ENCODE data around the gene TMEM94.
A peak's percentile ranks its signal among the peaks of the same experiment; 100 is the strongest.

Gene TMEM94

DNA sequence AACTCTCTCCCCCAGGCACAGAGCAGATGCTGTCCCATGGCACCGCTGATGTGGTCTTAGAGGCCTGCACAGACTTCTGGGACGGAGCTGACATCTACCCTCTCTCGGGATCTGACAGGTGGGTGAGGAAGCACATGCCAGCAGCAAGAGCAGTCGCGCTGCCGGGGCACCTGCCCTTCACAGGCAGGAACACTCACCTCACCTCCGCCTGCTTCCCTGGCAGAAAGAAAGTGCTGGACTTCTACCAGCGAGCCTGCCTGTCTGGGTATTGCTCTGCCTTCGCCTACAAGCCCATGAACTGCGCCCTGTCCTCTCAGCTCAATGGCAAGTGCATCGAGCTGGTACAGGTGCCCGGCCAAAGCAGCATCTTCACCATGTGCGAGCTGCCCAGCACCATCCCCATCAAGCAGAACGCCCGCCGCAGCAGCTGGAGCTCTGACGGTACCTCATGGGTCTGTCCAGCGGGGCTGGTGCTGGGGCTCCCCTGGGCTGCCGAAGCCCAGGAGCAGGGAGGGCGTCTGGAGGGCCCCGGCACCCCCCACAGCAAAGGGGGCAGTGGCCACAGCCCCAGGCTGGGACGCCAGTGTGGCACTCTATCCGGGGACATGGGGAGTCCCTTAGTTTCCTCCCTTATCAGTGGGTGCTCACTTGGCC, 37.2 kb downstream of the TMEM94 start:
- no peak overlapping the region for H3K4me2 ChIP-seq (ENCODE audit: insufficient read depth, low read length, poor library complexity, severe bottlenecking)
- peak overlapping the region; percentile 34 for H3K23ac ChIP-seq (ENCODE audit: low read depth, low read length, poor library complexity)
- peak overlapping the region; percentile 44 for H3K9ac ChIP-seq (ENCODE audit: low read depth, low read length, poor library complexity)
- H3K18ac ChIP-seq (ENCODE audit: low read length) = no peak overlapping the region
- no peak overlapping the region for H2AFZ ChIP-seq (ENCODE audit: low read length)
- peak overlapping the region; percentile 39 for H2BK5ac ChIP-seq (ENCODE audit: low read length)
- H3K4me1 ChIP-seq (ENCODE audit: control insufficient read depth in 2 of 2, insufficient read depth in 1 of 2, low read depth in 1 of 2, low read length in 2 of 2) = no peaks in the 10 kb centered on the region
- no peak overlapping the region for H2BK120ac ChIP-seq (ENCODE audit: low read depth, low read length)
- no peak overlapping the region for H3K14ac ChIP-seq (ENCODE audit: low read length)
- H3K4me3 ChIP-seq (ENCODE audit: low read length in 2 of 2) = no peak overlapping the region
- no peak for DNase-seq (ENCODE audit: low spot score)
- H3K27ac ChIP-seq (replicated peaks; ENCODE audit: low read length) = no peak overlapping the region
- H3K36me3 ChIP-seq (replicated peaks in 1 of 2; ENCODE audit: control insufficient read depth in 2 of 2, insufficient read depth in 2 of 2, low read length in 2 of 2) = peaks cover 53 to 84% of the 10 kb centered on the region in 2 donors
- no peak overlapping the region for H4K91ac ChIP-seq (ENCODE audit: low read depth, low read length, poor library complexity)
- no peaks in the 10 kb centered on the region for H3K9me3 ChIP-seq (replicated peaks in 1 of 2; ENCODE audit: control insufficient read depth in 2 of 2, insufficient read depth in 1 of 2, low read depth in 1 of 2, low read length in 2 of 2)
- peak overlapping the region; percentile 92 for H4K8ac ChIP-seq (ENCODE audit: low read depth, low read length)
- peaks cover 4% of the 10 kb centered on the region for H3K79me1 ChIP-seq (ENCODE audit: low read depth, low read length)
- WGBS, 2 donors (ENCODE audit: extremely low coverage in 2 of 2, insufficient read length in 2 of 2, insufficient replicate concordance in 1 of 2) = no CpG with 5 or more reads among the region's 23 CpGs
- H2BK12ac ChIP-seq (ENCODE audit: low read length) = peak overlapping the region; percentile 41
- H2AK5ac ChIP-seq (ENCODE audit: low read depth, low read length) = peak overlapping the region; percentile 43
- H3K27me3 ChIP-seq (ENCODE audit: control insufficient read depth in 3 of 3, insufficient read depth in 3 of 3, low read depth in 1 of 3, low read length in 3 of 3) = no peaks in the 10 kb centered on the region
- H3K4ac ChIP-seq (ENCODE audit: low read length) = no peak overlapping the region
- no peak overlapping the region for H2BK15ac ChIP-seq (ENCODE audit: low read length)

DNA sequence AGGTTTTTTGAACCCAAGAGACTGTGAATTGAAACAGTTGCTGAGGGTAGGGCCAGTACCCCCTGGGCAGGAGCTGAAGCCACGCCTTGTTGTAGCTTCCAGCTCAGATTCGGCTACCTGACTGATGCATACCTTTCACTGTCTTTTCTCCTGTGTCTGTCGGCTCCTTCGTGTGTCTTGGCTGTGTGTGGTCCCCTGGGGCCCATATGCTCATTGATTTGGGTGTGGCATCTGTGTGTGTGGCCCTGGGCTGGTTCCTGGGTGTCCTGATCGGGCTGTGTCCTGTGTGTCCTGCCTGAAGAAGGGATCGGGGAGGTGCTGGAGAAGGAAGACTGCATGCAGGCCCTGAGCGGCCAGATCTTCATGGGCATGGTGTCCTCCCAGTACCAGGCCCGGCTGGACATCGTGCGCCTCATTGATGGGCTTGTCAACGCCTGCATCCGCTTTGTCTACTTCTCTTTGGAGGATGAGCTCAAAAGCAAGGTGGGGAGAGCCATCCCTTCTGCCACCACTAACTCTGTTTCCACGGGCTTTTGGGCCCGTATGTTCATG, 38.0 kb downstream of the TMEM94 start:
- Histone ChIP-seq H2AK5ac (ENCODE audit: low read depth, low read length) (no peak overlapping the region), H3K4me2 (ENCODE audit: insufficient read depth, low read length, poor library complexity, severe bottlenecking) (no peak overlapping the region), H3K27me3 (ENCODE audit: control insufficient read depth in 3 of 3, insufficient read depth in 3 of 3, low read depth in 1 of 3, low read length in 3 of 3) (no peaks in the 10 kb centered on the region), H3K9ac (ENCODE audit: low read depth, low read length, poor library complexity) (peak overlapping the region; percentile 24), H3K18ac (ENCODE audit: low read length) (no peak overlapping the region), H2BK120ac (ENCODE audit: low read depth, low read length) (no peak overlapping the region), H3K4me3 (ENCODE audit: low read length in 2 of 2) (no peak overlapping the region), H3K9me3 (replicated peaks in 1 of 2; ENCODE audit: control insufficient read depth in 2 of 2, insufficient read depth in 1 of 2, low read depth in 1 of 2, low read length in 2 of 2) (peaks cover 0 to 2% of the 10 kb centered on the region in 2 donors), H3K4me1 (ENCODE audit: control insufficient read depth in 2 of 2, insufficient read depth in 1 of 2, low read depth in 1 of 2, low read length in 2 of 2) (no peaks in the 10 kb centered on the region), H3K79me1 (ENCODE audit: low read depth, low read length) (peaks cover 4% of the 10 kb centered on the region), H2AFZ (ENCODE audit: low read length) (no peak overlapping the region), H3K36me3 (replicated peaks in 1 of 2; ENCODE audit: control insufficient read depth in 2 of 2, insufficient read depth in 2 of 2, low read length in 2 of 2) (peaks cover 59 to 92% of the 10 kb centered on the region in 2 donors), H3K14ac (ENCODE audit: low read length) (no peak overlapping the region), H4K91ac (ENCODE audit: low read depth, low read length, poor library complexity) (no peak overlapping the region), H2BK5ac (ENCODE audit: low read length) (no peak overlapping the region), H4K8ac (ENCODE audit: low read depth, low read length) (no peak overlapping the region), H2BK12ac (ENCODE audit: low read length) (no peak overlapping the region), H2BK15ac (ENCODE audit: low read length) (no peak overlapping the region), H3K27ac (replicated peaks; ENCODE audit: low read length) (no peak overlapping the region), H3K23ac (ENCODE audit: low read depth, low read length, poor library complexity) (no peak overlapping the region), H3K4ac (ENCODE audit: low read length) (no peak overlapping the region)
- no CpG with 5 or more reads among the region's 14 CpGs for WGBS, 2 donors (ENCODE audit: extremely low coverage in 2 of 2, insufficient read length in 2 of 2, insufficient replicate concordance in 1 of 2)
- DNase-seq (ENCODE audit: low spot score) = no peak

- H3K27me3 ChIP-seq (ENCODE audit: control insufficient read depth in 3 of 3, insufficient read depth in 3 of 3, low read depth in 1 of 3, low read length in 3 of 3) = no peaks in the 10 kb centered on the region
- WGBS, 2 donors (ENCODE audit: extremely low coverage in 2 of 2, insufficient read length in 2 of 2, insufficient replicate concordance in 1 of 2) = no CpG with 5 or more reads among the region's 11 CpGs
- peaks cover 0 to 2% of the 10 kb centered on the region in 2 donors for H3K9me3 ChIP-seq (replicated peaks in 1 of 2; ENCODE audit: control insufficient read depth in 2 of 2, insufficient read depth in 1 of 2, low read depth in 1 of 2, low read length in 2 of 2)
- H3K4ac ChIP-seq (ENCODE audit: low read length) = peak overlapping the region; percentile 53
- H3K9ac ChIP-seq (ENCODE audit: low read depth, low read length, poor library complexity) = peak overlapping the region; percentile 60
- peak overlapping the region; percentile 30 for H4K91ac ChIP-seq (ENCODE audit: low read depth, low read length, poor library complexity)
- DNase-seq (ENCODE audit: low spot score) = no peak
- H2BK5ac ChIP-seq (ENCODE audit: low read length) = peak overlapping the region; percentile 53
- H4K8ac ChIP-seq (ENCODE audit: low read depth, low read length) = no peak overlapping the region
- H3K79me1 ChIP-seq (ENCODE audit: low read depth, low read length) = peaks cover 4% of the 10 kb centered on the region
- H3K23ac ChIP-seq (ENCODE audit: low read depth, low read length, poor library complexity) = no peak overlapping the region
- H3K18ac ChIP-seq (ENCODE audit: low read length) = no peak overlapping the region
- no peak overlapping the region for H2BK12ac ChIP-seq (ENCODE audit: low read length)
- H3K4me3 ChIP-seq (ENCODE audit: low read length in 2 of 2) = no peak overlapping the region
- no peak overlapping the region for H3K27ac ChIP-seq (replicated peaks; ENCODE audit: low read length)
- no peaks in the 10 kb centered on the region for H3K4me1 ChIP-seq (ENCODE audit: control insufficient read depth in 2 of 2, insufficient read depth in 1 of 2, low read depth in 1 of 2, low read length in 2 of 2)
- peak overlapping the region; percentile 56 for H3K14ac ChIP-seq (ENCODE audit: low read length)
- no peak overlapping the region for H2BK120ac ChIP-seq (ENCODE audit: low read depth, low read length)
- no peak overlapping the region for H2BK15ac ChIP-seq (ENCODE audit: low read length)
- H3K4me2 ChIP-seq (ENCODE audit: insufficient read depth, low read length, poor library complexity, severe bottlenecking) = no peak overlapping the region
- H2AFZ ChIP-seq (ENCODE audit: low read length) = no peak overlapping the region
- no peak overlapping the region for H2AK5ac ChIP-seq (ENCODE audit: low read depth, low read length)
- peaks cover 66 to 98% of the 10 kb centered on the region in 2 donors for H3K36me3 ChIP-seq (replicated peaks in 1 of 2; ENCODE audit: control insufficient read depth in 2 of 2, insufficient read depth in 2 of 2, low read length in 2 of 2)
These were observed 39.6 kb downstream of the TMEM94 start for GRCh38 chr17:75496005-75496404.

DNA sequence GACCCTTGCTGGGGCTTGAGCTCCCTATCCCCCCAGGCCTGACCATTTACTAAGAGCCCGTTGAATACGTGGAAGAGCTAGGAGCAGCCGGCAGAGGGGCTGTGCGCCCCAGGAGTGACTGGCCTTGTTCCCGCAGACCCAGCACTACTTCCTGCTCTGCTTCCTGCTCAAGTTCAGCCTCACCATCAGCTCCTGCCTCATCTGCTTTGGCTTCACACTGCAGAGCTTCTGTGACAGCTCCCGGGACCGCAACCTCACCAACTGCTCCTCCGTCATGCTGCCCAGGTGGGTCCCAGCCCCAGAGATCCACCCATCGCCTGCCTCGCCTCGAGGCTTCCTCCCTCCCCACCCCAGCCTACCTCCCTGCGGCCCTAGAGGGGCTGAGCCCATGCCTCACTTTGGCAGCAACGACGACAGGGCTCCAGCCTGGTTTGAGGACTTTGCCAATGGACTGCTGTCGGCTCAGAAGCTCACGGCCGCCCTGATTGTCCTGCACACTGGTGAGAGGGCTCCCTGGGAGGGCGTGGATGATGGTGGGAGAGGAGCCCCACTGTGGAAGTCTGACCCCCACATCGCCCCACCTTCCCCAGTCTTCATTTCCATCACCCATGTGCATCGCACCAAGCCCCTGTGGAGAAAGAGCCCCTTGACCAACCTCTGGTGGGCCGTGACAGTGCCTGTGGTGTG, 41.7 kb downstream of the TMEM94 start:
- Histone ChIP-seq H3K4me1 (ENCODE audit: control insufficient read depth in 2 of 2, insufficient read depth in 1 of 2, low read depth in 1 of 2, low read length in 2 of 2) (no peaks in the 10 kb centered on the region), H3K9ac (ENCODE audit: low read depth, low read length, poor library complexity) (peak overlapping the region; percentile 44), H3K9me3 (replicated peaks in 1 of 2; ENCODE audit: control insufficient read depth in 2 of 2, insufficient read depth in 1 of 2, low read depth in 1 of 2, low read length in 2 of 2) (peaks cover 0 to 2% of the 10 kb centered on the region in 2 donors), H3K23ac (ENCODE audit: low read depth, low read length, poor library complexity) (peak overlapping the region; percentile 65), H3K36me3 (replicated peaks in 1 of 2; ENCODE audit: control insufficient read depth in 2 of 2, insufficient read depth in 2 of 2, low read length in 2 of 2) (peaks cover 60 to 93% of the 10 kb centered on the region in 2 donors), H2AFZ (ENCODE audit: low read length) (no peak overlapping the region), H2BK12ac (ENCODE audit: low read length) (no peak overlapping the region), H3K4me2 (ENCODE audit: insufficient read depth, low read length, poor library complexity, severe bottlenecking) (no peak overlapping the region), H2BK15ac (ENCODE audit: low read length) (no peak overlapping the region), H3K18ac (ENCODE audit: low read length) (no peak overlapping the region), H4K91ac (ENCODE audit: low read depth, low read length, poor library complexity) (no peak overlapping the region), H3K27ac (replicated peaks; ENCODE audit: low read length) (no peak overlapping the region), H2BK120ac (ENCODE audit: low read depth, low read length) (no peak overlapping the region), H3K4ac (ENCODE audit: low read length) (no peak overlapping the region), H3K14ac (ENCODE audit: low read length) (peak overlapping the region; percentile 31), H3K79me1 (ENCODE audit: low read depth, low read length) (peaks cover 4% of the 10 kb centered on the region), H4K8ac (ENCODE audit: low read depth, low read length) (no peak overlapping the region), H2BK5ac (ENCODE audit: low read length) (no peak overlapping the region), H3K4me3 (ENCODE audit: low read length in 2 of 2) (no peak overlapping the region), H3K27me3 (ENCODE audit: control insufficient read depth in 3 of 3, insufficient read depth in 3 of 3, low read depth in 1 of 3, low read length in 3 of 3) (no peaks in the 10 kb centered on the region), H2AK5ac (ENCODE audit: low read depth, low read length) (peak overlapping the region; percentile 56)
- no CpG with 5 or more reads among the region's 21 CpGs for WGBS, 2 donors (ENCODE audit: extremely low coverage in 2 of 2, insufficient read length in 2 of 2, insufficient replicate concordance in 1 of 2)
- no peak for DNase-seq (ENCODE audit: low spot score)

Data from neuronal stem cell (in vitro differentiated cells).